ENCODE results near the gene CELSR1.

Gene CELSR1

GRCh38 chr22:46490538-46490937, 46.9 kb downstream of the CELSR1 start:
- H3K4me3 Mint-ChIP-seq, result no peak overlapping the region
- H3K27me3 Mint-ChIP-seq (ENCODE audit: low read depth), result no peaks in the 10 kb centered on the region
- no peak overlapping the region for H3K27ac Mint-ChIP-seq
- DNase-seq (ENCODE audit: low spot score), result no peak
- H3K4me1 Mint-ChIP-seq (ENCODE audit: low read depth), result no peaks in the 10 kb centered on the region
- H3K9me3 Mint-ChIP-seq, result no peaks in the 10 kb centered on the region
- H3K36me3 Mint-ChIP-seq (ENCODE audit: low read depth), result no peaks in the 10 kb centered on the region

GRCh38 chr22:46486996-46487717, 50.3 kb downstream of the CELSR1 start:
- Mint-ChIP-seq H3K27ac (no peak overlapping the region), H3K9me3 (no peaks in the 10 kb centered on the region), H3K36me3 (ENCODE audit: low read depth) (no peaks in the 10 kb centered on the region), H3K4me1 (ENCODE audit: low read depth) (no peaks in the 10 kb centered on the region), H3K27me3 (ENCODE audit: low read depth) (peaks cover 3% of the 10 kb centered on the region), H3K4me3 (no peak overlapping the region)
- DNase-seq (ENCODE audit: low spot score), result no peak

- Mint-ChIP-seq H3K36me3 (ENCODE audit: low read depth) (no peaks in the 10 kb centered on the region), H3K4me1 (ENCODE audit: low read depth) (no peaks in the 10 kb centered on the region), H3K27me3 (ENCODE audit: low read depth) (peaks cover 5% of the 10 kb centered on the region), H3K4me3 (no peak overlapping the region), H3K27ac (no peak overlapping the region), H3K9me3 (no peaks in the 10 kb centered on the region)
- no peak for DNase-seq (ENCODE audit: low spot score)
Observed at GRCh38 chr22:46484861-46485595, 52.4 kb downstream of the CELSR1 start.

- DNase-seq (ENCODE audit: low spot score), result no peak
- no peak overlapping the region for H3K27ac Mint-ChIP-seq
- no peak overlapping the region for H3K4me3 Mint-ChIP-seq
- H3K4me1 Mint-ChIP-seq (ENCODE audit: low read depth), result no peaks in the 10 kb centered on the region
- H3K36me3 Mint-ChIP-seq (ENCODE audit: low read depth), result no peaks in the 10 kb centered on the region
- peaks cover 5% of the 10 kb centered on the region for H3K27me3 Mint-ChIP-seq (ENCODE audit: low read depth)
- no peaks in the 10 kb centered on the region for H3K9me3 Mint-ChIP-seq
Observed at GRCh38 chr22:46484156-46484860, 53.1 kb downstream of the CELSR1 start.

GRCh38 chr22:46483353-46483752, 54.1 kb downstream of the CELSR1 start:
- DNase-seq (ENCODE audit: low spot score), result no peak
- H3K9me3 Mint-ChIP-seq, result no peaks in the 10 kb centered on the region
- no peaks in the 10 kb centered on the region for H3K4me1 Mint-ChIP-seq (ENCODE audit: low read depth)
- no peak overlapping the region for H3K4me3 Mint-ChIP-seq
- peaks cover 5% of the 10 kb centered on the region for H3K27me3 Mint-ChIP-seq (ENCODE audit: low read depth)
- H3K27ac Mint-ChIP-seq, result no peak overlapping the region
- H3K36me3 Mint-ChIP-seq (ENCODE audit: low read depth), result no peaks in the 10 kb centered on the region

- H3K4me1 Mint-ChIP-seq (ENCODE audit: low read depth), result no peaks in the 10 kb centered on the region
- no peaks in the 10 kb centered on the region for H3K36me3 Mint-ChIP-seq (ENCODE audit: low read depth)
- no peak overlapping the region for H3K4me3 Mint-ChIP-seq
- no peak for DNase-seq (ENCODE audit: low spot score)
- H3K27ac Mint-ChIP-seq, result no peak overlapping the region
- H3K27me3 Mint-ChIP-seq (ENCODE audit: low read depth), result peaks cover 5% of the 10 kb centered on the region
- H3K9me3 Mint-ChIP-seq, result no peaks in the 10 kb centered on the region
Observed at GRCh38 chr22:46482056-46482675, 55.3 kb downstream of the CELSR1 start.

- Mint-ChIP-seq H3K36me3 (ENCODE audit: low read depth) (no peaks in the 10 kb centered on the region), H3K27me3 (ENCODE audit: low read depth) (peaks cover 5% of the 10 kb centered on the region), H3K27ac (no peak overlapping the region), H3K4me1 (ENCODE audit: low read depth) (no peaks in the 10 kb centered on the region), H3K4me3 (no peak overlapping the region), H3K9me3 (no peaks in the 10 kb centered on the region)
- no peak for DNase-seq (ENCODE audit: low spot score)
Observed at GRCh38 chr22:46481386-46481785, 56.0 kb downstream of the CELSR1 start.

GRCh38 chr22:46480396-46480795, 57.0 kb downstream of the CELSR1 start:
- H3K36me3 Mint-ChIP-seq (ENCODE audit: low read depth), result no peaks in the 10 kb centered on the region
- H3K9me3 Mint-ChIP-seq, result no peaks in the 10 kb centered on the region
- no peaks in the 10 kb centered on the region for H3K4me1 Mint-ChIP-seq (ENCODE audit: low read depth)
- peaks cover 5% of the 10 kb centered on the region for H3K27me3 Mint-ChIP-seq (ENCODE audit: low read depth)
- H3K4me3 Mint-ChIP-seq, result no peak overlapping the region
- no peak for DNase-seq (ENCODE audit: low spot score)
- H3K27ac Mint-ChIP-seq, result no peak overlapping the region

- H3K27me3 Mint-ChIP-seq (ENCODE audit: low read depth), result peaks cover 5% of the 10 kb centered on the region
- DNase-seq (ENCODE audit: low spot score), result no peak
- no peak overlapping the region for H3K27ac Mint-ChIP-seq
- no peak overlapping the region for H3K4me3 Mint-ChIP-seq
- no peaks in the 10 kb centered on the region for H3K36me3 Mint-ChIP-seq (ENCODE audit: low read depth)
- H3K9me3 Mint-ChIP-seq, result no peaks in the 10 kb centered on the region
- no peaks in the 10 kb centered on the region for H3K4me1 Mint-ChIP-seq (ENCODE audit: low read depth)
Observed at GRCh38 chr22:46479046-46479445, 58.4 kb downstream of the CELSR1 start.

GRCh38 chr22:46478083-46478551, 59.3 kb downstream of the CELSR1 start:
- peaks cover 5% of the 10 kb centered on the region for H3K27me3 Mint-ChIP-seq (ENCODE audit: low read depth)
- no peaks in the 10 kb centered on the region for H3K9me3 Mint-ChIP-seq
- H3K27ac Mint-ChIP-seq, result no peak overlapping the region
- H3K4me1 Mint-ChIP-seq (ENCODE audit: low read depth), result no peaks in the 10 kb centered on the region
- no peaks in the 10 kb centered on the region for H3K36me3 Mint-ChIP-seq (ENCODE audit: low read depth)
- no peak overlapping the region for H3K4me3 Mint-ChIP-seq
- DNase-seq (ENCODE audit: low spot score), result no peak

GRCh38 chr22:46476547-46476941, 60.9 kb downstream of the CELSR1 start:
- Mint-ChIP-seq H3K27me3 (ENCODE audit: low read depth) (peaks cover 3% of the 10 kb centered on the region), H3K4me1 (ENCODE audit: low read depth) (no peaks in the 10 kb centered on the region), H3K9me3 (no peaks in the 10 kb centered on the region), H3K27ac (no peak overlapping the region), H3K4me3 (no peak overlapping the region), H3K36me3 (ENCODE audit: low read depth) (no peaks in the 10 kb centered on the region)
- DNase-seq (ENCODE audit: low spot score), result no peak

GRCh38 chr22:46473896-46474557, 63.4 kb downstream of the CELSR1 start:
- H3K27me3 Mint-ChIP-seq (ENCODE audit: low read depth), result no peaks in the 10 kb centered on the region
- H3K36me3 Mint-ChIP-seq (ENCODE audit: low read depth), result no peaks in the 10 kb centered on the region
- peaks cover 4% of the 10 kb centered on the region for H3K9me3 Mint-ChIP-seq
- H3K4me1 Mint-ChIP-seq (ENCODE audit: low read depth), result no peaks in the 10 kb centered on the region
- H3K27ac Mint-ChIP-seq, result no peak overlapping the region
- DNase-seq (ENCODE audit: low spot score), result no peak
- H3K4me3 Mint-ChIP-seq, result no peak overlapping the region

GRCh38 chr22:46473021-46473779, 64.2 kb downstream of the CELSR1 start:
- Mint-ChIP-seq H3K36me3 (ENCODE audit: low read depth) (peaks cover 2% of the 10 kb centered on the region), H3K27ac (no peak overlapping the region), H3K9me3 (peaks cover 4% of the 10 kb centered on the region), H3K27me3 (ENCODE audit: low read depth) (no peaks in the 10 kb centered on the region), H3K4me3 (no peak overlapping the region), H3K4me1 (ENCODE audit: low read depth) (no peaks in the 10 kb centered on the region)
- no peak for DNase-seq (ENCODE audit: low spot score)

All from T-helper 2 cell treated with Interferon-gamma antibody and Interleukin-4, amounts not matched to agents 5 μg/mL and 100 μg/mL, for 36 hours (primary cell).